HG03097 (cell line): ENCODE results near the gene DLG1.

Experiments
- ATAC-seq: cut with Tn5 transposase; IDR thresholded peaks from one replicate; pipeline ENCODE4 v1.9.1; 2021; ENCODE audit not compliant: unreplicated experiment, low FRiP score

The DLG1 gene

DNA sequence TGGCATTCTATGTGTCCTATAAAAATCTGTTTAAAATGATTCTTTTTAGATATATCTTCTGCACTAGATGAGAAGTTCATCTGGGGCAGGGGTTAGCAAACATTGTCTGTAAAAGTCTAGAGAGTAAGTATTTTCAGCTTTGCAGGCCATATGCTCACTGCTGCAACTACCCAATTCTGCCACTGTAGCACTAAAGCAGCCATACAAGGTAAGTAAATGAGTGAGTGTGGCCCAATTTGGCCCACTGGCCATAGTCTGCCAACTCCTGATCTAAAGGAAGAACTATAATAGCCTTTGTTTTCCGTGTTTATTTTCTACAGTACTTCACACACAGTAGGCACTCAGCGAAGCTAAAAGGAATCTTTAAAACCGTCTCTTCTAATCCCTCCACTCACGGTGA lies 42.3 kb downstream of the DLG1 start:
- ATAC-seq = no peak

DNA sequence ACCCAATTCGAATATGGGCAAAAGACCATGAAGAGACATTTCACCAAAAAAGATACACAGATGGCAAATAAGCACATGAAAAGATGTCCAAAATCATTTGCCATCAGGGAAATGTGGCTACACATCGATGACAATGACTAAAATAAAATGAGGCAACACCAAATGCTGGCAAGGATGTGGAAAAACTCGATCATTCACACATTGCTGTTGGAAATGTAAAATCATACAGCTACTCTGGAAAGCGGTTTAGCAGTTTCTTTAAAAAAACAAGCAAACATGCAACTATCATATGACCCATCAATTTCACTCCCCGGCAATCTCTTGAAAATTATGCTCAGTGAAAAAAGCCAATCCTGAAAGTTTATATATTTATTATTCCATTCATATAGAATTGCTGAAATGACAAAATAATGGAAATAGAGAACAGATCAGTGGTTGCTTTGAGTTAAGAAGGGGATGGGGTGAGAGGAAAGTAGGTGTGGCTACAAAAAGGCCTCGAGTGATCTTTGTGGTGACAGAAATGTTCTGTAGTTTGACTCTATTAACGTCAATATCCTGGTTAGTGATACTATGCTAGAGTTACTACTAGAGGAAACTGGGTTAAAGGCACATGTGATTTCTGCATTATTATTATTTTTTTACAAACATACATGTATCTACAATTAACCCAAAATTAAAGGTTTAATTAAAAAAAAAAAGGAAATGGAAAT lies 45.0 kb downstream of the DLG1 start:
- ATAC-seq = no peak

DNA sequence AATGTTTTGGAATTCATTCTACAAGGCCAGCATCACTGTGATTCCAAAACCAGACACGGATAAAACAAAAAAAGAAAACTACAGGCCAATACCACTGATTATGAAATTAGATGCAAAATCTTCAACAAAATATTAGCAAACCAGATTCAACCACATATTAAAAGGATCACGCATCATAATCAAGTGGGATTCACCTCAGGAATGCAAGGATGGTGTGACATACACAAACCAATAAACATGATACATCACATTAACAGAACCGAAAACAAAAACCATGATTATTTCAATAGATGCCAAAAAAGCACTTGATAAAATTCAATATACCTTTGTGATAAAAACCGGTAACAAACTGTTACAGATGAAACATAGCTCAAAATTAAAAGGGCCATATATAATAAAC lies 48.9 kb downstream of the DLG1 start:
- ATAC-seq = no peak

- ATAC-seq = no peak
Measured at GRCh38 chr3:197248341-197248740, 50.1 kb downstream of the DLG1 start.

DNA sequence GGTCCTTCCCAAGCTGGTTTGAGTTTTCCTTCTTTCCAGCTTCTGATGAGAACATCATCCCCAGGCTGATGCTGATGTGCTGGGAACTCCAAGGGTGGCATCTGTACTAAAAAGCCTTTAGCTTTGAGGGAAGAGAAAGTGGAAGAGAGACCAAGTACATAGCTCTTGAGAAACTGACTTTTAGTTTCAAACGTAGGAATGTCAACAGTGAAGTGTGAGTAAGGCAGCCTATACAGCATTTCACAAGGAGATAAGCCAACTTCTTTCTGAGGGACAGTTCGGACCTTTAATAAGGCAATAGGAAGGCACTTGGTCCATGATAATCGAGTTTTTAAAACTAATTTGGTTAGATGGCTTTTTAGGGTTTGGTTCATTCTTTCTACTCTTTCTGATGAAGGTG lies 53.7 kb downstream of the DLG1 start:
- ATAC-seq = no peak

DNA sequence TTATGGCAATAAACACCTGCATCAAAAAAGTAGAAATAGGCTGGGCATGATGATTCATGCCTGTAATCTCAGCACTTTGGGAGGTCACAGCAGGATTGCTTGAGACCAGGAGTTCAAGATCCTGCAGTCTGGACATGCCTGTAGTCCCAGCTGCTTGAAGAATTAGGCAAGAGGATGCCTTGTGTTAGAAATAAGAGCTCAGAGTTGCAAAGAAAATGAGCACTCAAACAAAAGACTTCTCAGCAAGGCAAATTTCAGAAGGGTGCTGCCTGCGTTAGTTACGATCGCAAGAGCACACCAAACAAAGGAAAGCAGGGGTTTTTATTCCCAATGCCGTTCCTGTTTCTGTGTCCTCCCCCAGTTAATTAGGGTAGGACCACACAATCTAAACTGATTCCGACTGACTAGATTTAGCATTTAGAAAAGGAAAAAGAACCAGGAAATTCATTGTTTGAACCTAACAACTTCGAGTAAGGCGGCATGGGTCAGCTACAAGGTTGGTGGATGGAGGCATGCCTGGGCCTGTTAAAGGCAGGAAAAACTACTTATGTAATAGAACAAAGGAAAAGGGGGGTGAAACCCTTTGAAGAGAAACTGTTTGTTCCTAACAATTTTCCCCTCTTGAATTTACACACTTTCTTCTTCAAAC lies 55.5 kb downstream of the DLG1 start:
- no peak for ATAC-seq

GRCh38 chr3:197241173-197241572 lies 57.2 kb downstream of the DLG1 start:
- no peak for ATAC-seq

GRCh38 chr3:197239857-197240256 lies 58.6 kb downstream of the DLG1 start:
- no peak for ATAC-seq

- ATAC-seq = no peak
Measured at GRCh38 chr3:197238842-197239241, 59.6 kb downstream of the DLG1 start.

DNA sequence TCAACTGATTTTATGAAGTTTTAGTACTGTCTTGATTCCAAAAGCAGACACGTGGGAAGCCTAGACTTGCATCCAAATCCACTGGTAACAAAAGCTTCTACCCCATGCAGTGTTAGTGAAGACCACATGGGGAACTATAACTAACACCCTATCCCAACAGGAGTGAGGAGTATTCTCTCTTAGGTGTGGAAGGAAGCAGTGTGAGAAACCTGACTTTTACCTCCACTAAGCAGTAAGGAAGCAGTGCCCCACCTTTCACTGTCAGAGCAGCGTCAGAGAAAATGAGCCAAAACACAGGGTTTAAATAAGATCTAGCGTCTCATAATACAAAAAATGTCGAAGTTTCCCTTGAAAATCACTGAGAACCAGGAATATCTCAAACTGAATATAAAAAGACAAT lies 60.5 kb downstream of the DLG1 start:
- ATAC-seq = no peak

DNA sequence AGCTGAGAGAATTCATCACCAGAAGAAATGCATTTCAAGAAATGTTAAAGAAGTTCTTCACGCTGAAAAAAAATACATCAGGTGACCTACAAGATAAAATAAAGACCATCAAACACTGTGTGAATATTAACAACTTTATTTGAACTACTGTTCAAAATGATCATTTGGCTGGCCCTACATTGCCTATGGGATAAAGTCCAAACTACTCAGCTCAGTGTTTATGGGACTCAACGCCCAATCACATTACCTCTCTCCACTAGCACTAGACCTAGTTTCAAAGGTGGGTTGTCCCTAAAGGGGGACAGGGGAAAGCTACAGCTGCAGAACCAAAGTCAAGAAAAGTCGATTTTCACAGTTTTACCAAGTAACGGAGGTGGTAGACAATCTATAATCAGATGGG lies 62.0 kb downstream of the DLG1 start:
- ATAC-seq = no peak

GRCh38 chr3:197234947-197235914 lies 63.2 kb downstream of the DLG1 start:
- no peak for ATAC-seq

DNA sequence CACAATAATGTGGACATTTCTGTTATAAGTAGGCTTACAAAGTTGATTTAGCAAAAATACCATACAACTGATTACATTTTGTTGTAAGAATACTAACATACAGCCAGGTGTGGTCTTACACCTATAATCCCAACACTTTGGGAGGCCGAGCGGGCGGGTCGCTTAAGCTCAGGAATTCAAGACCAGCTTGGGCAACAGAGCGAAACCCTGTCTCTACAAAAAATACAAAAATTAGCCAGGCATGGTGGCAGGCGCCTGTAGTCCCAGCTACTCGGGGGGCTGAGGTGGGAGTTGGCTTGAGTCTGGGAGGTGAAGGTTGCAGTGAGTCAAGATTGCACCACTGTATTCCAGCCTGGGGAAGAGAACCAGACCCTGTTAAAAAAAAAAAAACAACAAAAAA lies 67.1 kb downstream of the DLG1 start:
- no peak for ATAC-seq

DNA sequence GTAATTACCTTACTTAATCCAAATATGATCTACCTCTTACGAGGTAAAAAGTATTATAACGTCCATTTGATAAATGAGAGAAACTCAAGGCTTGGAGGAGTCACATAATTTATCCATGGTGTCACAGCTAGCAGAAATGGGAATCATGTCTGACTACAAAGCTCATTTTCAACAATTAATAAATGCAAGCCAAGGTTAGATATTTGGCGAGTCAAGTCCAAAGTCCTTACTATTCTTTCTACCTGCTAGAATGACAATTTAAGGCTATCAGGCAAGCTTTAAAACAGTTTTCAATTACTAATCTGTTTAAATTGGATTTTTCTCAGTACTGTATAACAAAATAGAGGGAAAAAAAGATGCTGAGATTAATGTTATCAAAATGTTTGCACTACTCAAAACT lies 68.6 kb downstream of the DLG1 start:
- no peak for ATAC-seq

GRCh38 chr3:197229178-197229577 lies 69.2 kb downstream of the DLG1 start:
- no peak for ATAC-seq

- no peak for ATAC-seq
Measured at GRCh38 chr3:197227780-197228574, 70.4 kb downstream of the DLG1 start.

- ATAC-seq = no peak
Measured at GRCh38 chr3:197226179-197226578, 72.2 kb downstream of the DLG1 start.

DNA sequence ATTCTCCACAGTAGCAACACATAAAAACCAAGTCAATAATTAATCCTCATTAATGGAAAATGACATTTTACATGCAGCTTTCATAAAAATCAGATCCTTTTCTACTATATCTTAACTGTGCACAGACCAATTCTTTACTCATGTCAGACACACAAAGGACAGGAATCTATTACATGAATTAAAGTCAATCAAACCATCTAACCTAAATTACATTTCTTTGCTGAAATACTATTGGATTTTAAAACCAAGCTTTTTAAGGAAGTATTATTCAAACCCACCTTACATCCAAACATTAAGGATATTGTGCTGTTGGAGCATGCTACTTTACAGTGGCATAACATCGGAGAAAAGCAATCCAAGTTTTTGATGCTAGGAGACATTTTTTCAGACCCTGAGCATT lies 72.8 kb downstream of the DLG1 start:
- no peak for ATAC-seq

DNA sequence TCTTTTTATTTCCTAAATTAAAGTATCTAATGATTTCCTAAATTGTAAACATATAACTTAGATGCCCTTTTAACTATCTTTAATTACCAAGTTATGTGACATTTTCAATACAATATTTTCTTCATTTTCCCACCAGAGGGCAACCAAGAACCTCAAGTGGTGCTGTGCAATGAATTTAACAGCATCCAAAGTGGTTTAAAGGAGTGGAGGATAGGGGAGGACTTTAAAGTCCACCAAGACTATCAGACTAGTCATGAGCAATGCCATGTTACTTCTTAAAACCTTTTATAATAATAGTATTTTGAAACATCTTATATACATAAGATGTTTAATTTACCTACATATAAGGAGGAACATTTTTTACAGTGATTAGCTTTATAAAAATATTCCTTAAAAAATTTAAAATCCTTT lies 74.4 kb downstream of the DLG1 start:
- no peak for ATAC-seq

- ATAC-seq = no peak
Measured at GRCh38 chr3:197222937-197223370, 75.5 kb downstream of the DLG1 start.

- ATAC-seq = no peak
Measured at GRCh38 chr3:197219619-197220018, 78.8 kb downstream of the DLG1 start.
